GM21576 (cell line): ENCODE data around the gene CHAF1B.

Source experiments
- ATAC-seq: cut with Tn5 transposase; IDR thresholded peaks from one replicate; pipeline ENCODE4 v1.9.1; 2021; ENCODE audit warnings: mild to moderate bottlenecking, moderate library complexity; ENCODE audit not compliant: unreplicated experiment

CHAF1B gene

GRCh38 chr21:36461277-36461917 lies 76.2 kb downstream of the CHAF1B start:
- ATAC-seq: no peak

- no peak for ATAC-seq
Measured at GRCh38 chr21:36461918-36462486, 76.8 kb downstream of the CHAF1B start.

GRCh38 chr21:36463204-36463603 lies 78.0 kb downstream of the CHAF1B start:
- ATAC-seq: no peak

DNA sequence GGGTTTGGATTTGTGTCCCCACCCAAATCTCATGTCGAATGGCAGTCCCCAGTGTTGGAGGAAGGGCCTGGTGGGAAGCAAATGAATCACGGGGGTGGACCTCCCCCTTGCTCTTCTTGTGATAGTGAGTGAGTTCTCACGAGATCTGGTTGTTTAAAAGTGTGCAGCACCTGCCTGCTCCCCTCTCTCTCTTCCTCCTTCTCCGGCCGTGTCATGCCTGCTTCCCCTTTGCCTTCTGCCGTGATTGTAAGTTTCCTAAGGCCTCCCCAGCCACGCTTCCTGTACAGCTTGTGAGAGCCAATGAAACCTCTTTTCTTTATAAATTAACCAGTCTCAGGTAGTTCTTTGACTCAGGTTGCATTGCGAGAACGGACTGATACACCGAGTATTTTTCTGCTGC lies 78.8 kb downstream of the CHAF1B start:
- ATAC-seq: no peak

DNA sequence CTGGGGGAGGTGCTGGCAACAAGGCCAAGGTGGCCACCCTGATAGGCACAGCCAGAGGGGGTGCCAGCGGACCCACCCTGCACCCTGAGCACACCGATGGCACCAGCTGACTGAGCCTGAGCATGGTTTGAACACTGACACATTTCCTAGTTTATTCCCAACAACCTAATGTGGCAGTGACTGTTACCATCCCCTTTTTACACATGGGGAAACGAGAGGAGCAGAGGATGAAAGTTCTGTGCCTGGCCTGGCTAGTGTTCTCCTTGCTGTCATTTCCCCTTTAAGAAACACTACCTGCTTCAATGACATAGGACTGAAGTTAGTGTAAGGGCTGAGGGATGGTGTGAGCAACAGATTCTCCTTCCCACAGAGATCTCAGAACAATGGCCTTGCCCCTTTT lies 79.4 kb downstream of the CHAF1B start:
- ATAC-seq: no peak

- no peak for ATAC-seq
Measured at GRCh38 chr21:36465478-36465877, 80.3 kb downstream of the CHAF1B start.

DNA sequence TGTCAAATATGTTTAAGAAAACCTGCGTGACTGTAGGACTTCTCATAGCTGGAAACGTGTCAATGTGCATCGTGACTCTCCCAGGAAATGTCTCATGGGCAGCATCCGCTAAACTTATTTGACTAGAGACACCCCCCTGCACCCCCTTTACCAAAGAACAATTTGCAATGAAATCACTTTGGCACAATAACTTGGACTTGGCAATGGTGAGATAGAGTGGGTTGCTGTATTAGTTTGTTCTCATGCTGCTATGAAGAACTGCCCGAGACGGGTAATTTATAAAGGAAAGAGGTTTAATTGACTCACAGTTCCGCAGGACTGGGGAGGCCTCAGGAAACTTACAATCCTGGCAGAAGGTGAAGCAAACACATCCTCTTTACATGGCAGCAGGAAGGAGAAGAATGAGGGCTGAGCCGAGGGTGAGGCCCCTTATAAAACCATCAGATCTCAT lies 80.9 kb downstream of the CHAF1B start:
- ATAC-seq: no peak
